Progenitor cell of endocrine pancreas (in vitro differentiated cells): ENCODE data around the gene SELL. TPM values are rescaled to one million over a fixed set of nuclear protein-coding genes. Genes with fewer than 3 reads are reported as not detected.

ENCODE experiments used
- DNase-seq: peaks from one replicate; pipeline ENCODE4 v3.0.0; 2021; ENCODE audit warnings: low spot score; ENCODE audit not compliant: unreplicated experiment
- H3K27ac Mint-ChIP-seq: 2 replicates; pipeline ENCODE4 v1.8.0; 2021; ENCODE audit warnings: mild to moderate bottlenecking, moderate library complexity, mixed read lengths
- H3K27me3 Mint-ChIP-seq: 2 replicates; pipeline ENCODE4 v1.8.0; 2021; ENCODE audit warnings: mixed read lengths
- H3K36me3 Mint-ChIP-seq: 2 replicates; pipeline ENCODE4 v1.8.0; 2022; ENCODE audit warnings: mixed read lengths; ENCODE audit not compliant: insufficient read depth
- H3K4me1 Mint-ChIP-seq: 2 replicates; pipeline ENCODE4 v1.8.0; 2021; ENCODE audit warnings: low read depth, mixed read lengths
- H3K4me3 Mint-ChIP-seq: 2 replicates; pipeline ENCODE4 v1.8.0; 2021; ENCODE audit warnings: low read depth, mild to moderate bottlenecking, moderate library complexity, mixed read lengths
- H3K9me3 Mint-ChIP-seq: 2 replicates; pipeline ENCODE4 v1.8.0; 2021; ENCODE audit warnings: low read depth, mixed read lengths
- CTCF ChIP-seq: fragments of 200-600 bp; sonication (generic); IDR thresholded peaks from one replicate; pipeline ENCODE4 v1.5.0; 2021; ENCODE audit warnings: antibody characterized with exemption, mild to moderate bottlenecking; ENCODE audit not compliant: unreplicated experiment
- total RNA-seq: library from RNA; stranded (reverse); gene quantifications from 2 replicates; pipeline ENCODE4 v1.2.1, GENCODE V29; 2021

Gene SELL
- total RNA-seq, 1 donor from 2014 or later = 0.69 TPM

- TF ChIP-seq CTCF = no peak
- no peak overlapping the region for H3K4me3 Mint-ChIP-seq
- DNase-seq = no peak
- H3K9me3 Mint-ChIP-seq = peaks cover 6% of the 10 kb centered on the region
- peaks cover 3% of the 10 kb centered on the region for H3K4me1 Mint-ChIP-seq
- H3K27ac Mint-ChIP-seq = no peak overlapping the region
- no peaks in the 10 kb centered on the region for H3K27me3 Mint-ChIP-seq
- no peaks in the 10 kb centered on the region for H3K36me3 Mint-ChIP-seq
Observed at GRCh38 chr1:169745015-169745861, 33.8 kb upstream of the SELL start.

GRCh38 chr1:169741666-169742394 lies 30.4 kb upstream of the SELL start:
- H3K27me3 Mint-ChIP-seq = no peaks in the 10 kb centered on the region
- H3K9me3 Mint-ChIP-seq = peaks cover 6% of the 10 kb centered on the region
- H3K27ac Mint-ChIP-seq = no peak overlapping the region
- H3K4me1 Mint-ChIP-seq = peaks cover 3% of the 10 kb centered on the region
- H3K4me3 Mint-ChIP-seq = no peak overlapping the region
- no peak for TF ChIP-seq CTCF
- H3K36me3 Mint-ChIP-seq = no peaks in the 10 kb centered on the region
- no peak for DNase-seq

- Mint-ChIP-seq H3K27me3 (no peaks in the 10 kb centered on the region), H3K4me1 (no peaks in the 10 kb centered on the region), H3K27ac (no peak overlapping the region), H3K4me3 (no peak overlapping the region), H3K36me3 (no peaks in the 10 kb centered on the region), H3K9me3 (peaks cover 6% of the 10 kb centered on the region)
- TF ChIP-seq CTCF = no peak
- DNase-seq = no peak
Observed at GRCh38 chr1:169739980-169740379, 28.6 kb upstream of the SELL start.

GRCh38 chr1:169733924-169734323 lies 22.5 kb upstream of the SELL start, which contains the start of gene SELE:
Gene SELE, minus strand, starts transcription at chr1:169734079. Its CDS starts 467 bp downstream, at chr1:169733612.
- DNase-seq = no peak
- H3K4me3 Mint-ChIP-seq = no peak within 1 kb of the TSS
- no peaks in the 10 kb centered on the region for H3K4me1 Mint-ChIP-seq
- no peak within 1 kb of the TSS for H3K27ac Mint-ChIP-seq
- TF ChIP-seq CTCF = no peak
- H3K36me3 Mint-ChIP-seq = no peaks in the 10 kb centered on the region
- no peaks in the 10 kb centered on the region for H3K27me3 Mint-ChIP-seq
- H3K9me3 Mint-ChIP-seq = no peaks in the 10 kb centered on the region

- DNase-seq = no peak
- H3K9me3 Mint-ChIP-seq = no peaks in the 10 kb centered on the region
- H3K4me3 Mint-ChIP-seq = no peak overlapping the region
- H3K27me3 Mint-ChIP-seq = no peaks in the 10 kb centered on the region
- no peaks in the 10 kb centered on the region for H3K36me3 Mint-ChIP-seq
- H3K4me1 Mint-ChIP-seq = no peaks in the 10 kb centered on the region
- H3K27ac Mint-ChIP-seq = no peak overlapping the region
- no peak for TF ChIP-seq CTCF
Observed at GRCh38 chr1:169731446-169731845, 20.0 kb upstream of the SELL start.
